ENCODE results near the gene TMEM143.
A peak's percentile ranks its signal among the peaks of the same experiment; 100 is the strongest.

TMEM143 gene

GRCh38 chr19:48290401-48290770 is 73.4 kb downstream of the TMEM143 start:
- no peak for DNase-seq (ENCODE audit: low read depth)
- no peak for TF ChIP-seq CTCF (IDR thresholded peaks at IDR 0.05; ENCODE audit: control insufficient read depth, insufficient read depth, low read depth, low read length, missing control alignments)
- peak overlapping the region; percentile 41 for H3K4me3 ChIP-seq (ENCODE audit: control insufficient read depth, low read depth, low read length)

- H3K4me3 ChIP-seq (ENCODE audit: control insufficient read depth, low read depth, low read length), result no peak overlapping the region
- no peak for TF ChIP-seq CTCF (IDR thresholded peaks at IDR 0.05; ENCODE audit: control insufficient read depth, insufficient read depth, low read depth, low read length, missing control alignments)
- DNase-seq (ENCODE audit: low read depth), result no peak
Measured at GRCh38 chr19:48287748-48288147, 76.0 kb downstream of the TMEM143 start.

- DNase-seq (ENCODE audit: low read depth), result no peak
- TF ChIP-seq CTCF (IDR thresholded peaks at IDR 0.05; ENCODE audit: control insufficient read depth, insufficient read depth, low read depth, low read length, missing control alignments), result no peak
- H3K4me3 ChIP-seq (ENCODE audit: control insufficient read depth, low read depth, low read length), result no peak overlapping the region
Measured at GRCh38 chr19:48284896-48285295, 78.8 kb downstream of the TMEM143 start.

GRCh38 chr19:48283908-48284307 is 79.8 kb downstream of the TMEM143 start:
- TF ChIP-seq CTCF (IDR thresholded peaks at IDR 0.05; ENCODE audit: control insufficient read depth, insufficient read depth, low read depth, low read length, missing control alignments), result no peak
- no peak overlapping the region for H3K4me3 ChIP-seq (ENCODE audit: control insufficient read depth, low read depth, low read length)
- DNase-seq (ENCODE audit: low read depth), result peak; percentile 91

Data from AG09309 (cell line).